H9 (cell line): ENCODE results near the gene MYDGF. TPM values are rescaled to one million over a fixed set of nuclear protein-coding genes. Genes with fewer than 3 reads are reported as not detected.
A peak's percentile ranks its signal among the peaks of the same experiment; 100 is the strongest.

Experiments used
- DNase-seq: peaks from one replicate; pipeline ENCODE4 v3.0.0-alpha.2; 2017
- H2AFZ ChIP-seq: one replicate; pipeline ENCODE4 v1.6.1; 2013; ENCODE audit warnings: mild to moderate bottlenecking, low read length, control low read depth, moderate library complexity
- H2AK5ac ChIP-seq: 2 replicates; pipeline ENCODE4 v1.6.1; 2013; ENCODE audit warnings: low read length, control low read depth, mixed read lengths; ENCODE audit not compliant: insufficient read length
- H2BK120ac ChIP-seq: one replicate; pipeline ENCODE4 v1.6.1; 2013; ENCODE audit warnings: low read depth, mild to moderate bottlenecking, low read length, control low read depth, inconsistent platforms; ENCODE audit not compliant: poor library complexity, severe bottlenecking
- H2BK12ac ChIP-seq: 2 replicates; pipeline ENCODE4 v1.6.1; 2013; ENCODE audit warnings: low read length, control low read depth, mixed read lengths, low read depth; ENCODE audit not compliant: insufficient read length
- H2BK15ac ChIP-seq: 2 replicates; pipeline ENCODE4 v1.6.1; 2013; ENCODE audit warnings: low read depth, low read length, control low read depth
- H2BK20ac ChIP-seq: one replicate; pipeline ENCODE4 v1.6.1; 2013; ENCODE audit warnings: low read depth, mild to moderate bottlenecking, low read length, control low read depth, inconsistent platforms; ENCODE audit not compliant: poor library complexity, severe bottlenecking
- H2BK5ac ChIP-seq: 2 replicates; pipeline ENCODE4 v1.6.1; 2013; ENCODE audit warnings: low read length, control low read depth, mixed read lengths; ENCODE audit not compliant: insufficient read length
- H3K14ac ChIP-seq: 2 replicates; pipeline ENCODE4 v1.6.1; 2013; ENCODE audit warnings: low read length, control low read depth; ENCODE audit not compliant: insufficient read depth
- H3K18ac ChIP-seq: 2 replicates; pipeline ENCODE4 v1.6.1; 2013; ENCODE audit warnings: low read depth, mild to moderate bottlenecking, mixed read lengths, low read length, control low read depth; ENCODE audit not compliant: insufficient read length
- H3K23ac ChIP-seq: 2 replicates; pipeline ENCODE4 v1.6.1; 2013; ENCODE audit warnings: low read length, control low read depth, mixed read lengths, low read depth; ENCODE audit not compliant: insufficient read length
- H3K23me2 ChIP-seq: 2 replicates; pipeline ENCODE4 v1.6.1; 2013; ENCODE audit warnings: low read depth, mild to moderate bottlenecking, mixed read lengths, low read length, control low read depth; ENCODE audit not compliant: insufficient read length, poor library complexity, severe bottlenecking
- H3K27ac ChIP-seq: 2 replicates; pipeline ENCODE4 v1.5.1; 2013; ENCODE audit warnings: low read length, control low read depth, mixed read lengths, low read depth; ENCODE audit not compliant: insufficient read length
- H3K27me3 ChIP-seq: 2 replicates; pipeline ENCODE4 v1.6.1; 2013; ENCODE audit warnings: low read length, control low read depth, inconsistent platforms; ENCODE audit not compliant: insufficient read depth
- H3K4ac ChIP-seq: 2 replicates; pipeline ENCODE4 v1.6.1; 2013; ENCODE audit warnings: low read depth, mild to moderate bottlenecking, control low read depth, inconsistent platforms, low read length, moderate library complexity
- H3K4me1 ChIP-seq: 2 replicates; pipeline ENCODE4 v1.6.1; 2013; ENCODE audit warnings: low read length, control low read depth, inconsistent platforms; ENCODE audit not compliant: insufficient read depth
- H3K4me2 ChIP-seq: 2 replicates; pipeline ENCODE4 v1.6.1; 2013; ENCODE audit warnings: low read length, control low read depth, mixed read lengths; ENCODE audit not compliant: insufficient read length, insufficient read depth
- H3K56ac ChIP-seq: 2 replicates; pipeline ENCODE4 v1.6.1; 2013; ENCODE audit warnings: low read depth, mild to moderate bottlenecking, mixed read lengths, low read length, control low read depth; ENCODE audit not compliant: insufficient read length
- H3K79me1 ChIP-seq: 2 replicates; pipeline ENCODE4 v1.6.1; 2013; ENCODE audit warnings: low read depth, mild to moderate bottlenecking, moderate library complexity, low read length, control low read depth, inconsistent platforms; ENCODE audit not compliant: insufficient read depth, poor library complexity, severe bottlenecking
- H3K79me2 ChIP-seq: 2 replicates; pipeline ENCODE4 v1.6.1; 2013; ENCODE audit warnings: low read length, control low read depth, inconsistent platforms; ENCODE audit not compliant: insufficient read depth
- H3K9ac ChIP-seq: 2 replicates; pipeline ENCODE4 v1.6.1; 2013; ENCODE audit warnings: low read length, control low read depth, mixed read lengths; ENCODE audit not compliant: insufficient read length; ENCODE audit errors: extremely low read depth
- H3K9me3 ChIP-seq: one replicate; pipeline ENCODE4 v1.6.1; 2013; ENCODE audit warnings: low read depth, low read length, inconsistent platforms; ENCODE audit not compliant: control insufficient read depth
- H3T11ph ChIP-seq: one replicate; pipeline ENCODE4 v1.6.1; 2013; ENCODE audit warnings: mild to moderate bottlenecking, low read length, control low read depth, inconsistent platforms
- H4K20me1 ChIP-seq: one replicate; pipeline ENCODE4 v1.6.1; 2013; ENCODE audit not compliant: control insufficient read depth, insufficient read length, insufficient read depth
- H4K5ac ChIP-seq: 2 replicates; pipeline ENCODE4 v1.6.1; 2013; ENCODE audit warnings: low read depth, mild to moderate bottlenecking, mixed read lengths, low read length, control low read depth; ENCODE audit not compliant: insufficient read length
- H4K8ac ChIP-seq: replicated peaks from 2 replicates; pipeline ENCODE4 v1.6.1; 2013; ENCODE audit warnings: low read length, control low read depth, mixed read lengths, low read depth; ENCODE audit not compliant: insufficient read length
- H4K91ac ChIP-seq: 2 replicates; pipeline ENCODE4 v1.6.1; 2013; ENCODE audit warnings: low read depth, mild to moderate bottlenecking, moderate library complexity, mixed read lengths, low read length, control low read depth; ENCODE audit not compliant: insufficient read length
- H3K27ac Mint-ChIP-seq, 3 experiments: 2 replicates in 2 of 3; 3 replicates in 1 of 3; pipeline ENCODE4 v1.8.0; 2020 to 2021; ENCODE audit warnings: mixed read lengths in 3 of 3, mild to moderate bottlenecking in 1 of 3, moderate library complexity in 1 of 3
- H3K27me3 Mint-ChIP-seq: 2 replicates; pipeline ENCODE4 v1.8.0; 2021; ENCODE audit warnings: low read depth, mild to moderate bottlenecking, moderate library complexity, mixed read lengths
- H3K36me3 Mint-ChIP-seq, 3 experiments: 2 replicates in 2 of 3; 3 replicates in 1 of 3; pipeline ENCODE4 v1.8.0; 2020 to 2021; ENCODE audit warnings: low read depth in 3 of 3, mixed read lengths in 3 of 3; ENCODE audit not compliant: insufficient read depth in 1 of 3
- H3K4me1 Mint-ChIP-seq, 2 experiments: 2 replicates each; pipeline ENCODE4 v1.8.0; 2020; ENCODE audit warnings: mixed read lengths in 2 of 2
- H3K4me3 Mint-ChIP-seq, 2 experiments: 2 replicates in 1 of 2; 3 replicates in 1 of 2; pipeline ENCODE4 v1.8.0; 2020 to 2021; ENCODE audit warnings: mild to moderate bottlenecking in 2 of 2, mixed read lengths in 2 of 2, moderate library complexity in 1 of 2
- H3K9me3 Mint-ChIP-seq, 2 experiments: 2 replicates in 1 of 2; 3 replicates in 1 of 2; pipeline ENCODE4 v1.8.0; 2020; ENCODE audit warnings: mild to moderate bottlenecking in 2 of 2, mixed read lengths in 2 of 2, moderate library complexity in 1 of 2
- CTCF ChIP-seq: fragments of 200-600 bp; sonication (generic); conservative IDR thresholded peaks from 3 replicates; pipeline ENCODE4 v1.8.0; 2021; ENCODE audit warnings: antibody characterized with exemption, mild to moderate bottlenecking
- WGBS: extraction: QIAGEN DNeasy Blood & Tissue Kit; methylation state at CpG from one replicate; pipeline ENCODE4 v1.1.7; 2013; ENCODE audit warnings: missing lambda C conversion rate, low lambda C conversion rate, mixed read lengths; ENCODE audit not compliant: insufficient read length; ENCODE audit errors: extremely low coverage; 5-methylcytosine and 5-hydroxymethylcytosine counted together
- total RNA-seq: library from RNA; stranded (reverse); gene quantifications from 2 replicates; pipeline ENCODE4 v1.2.1, GENCODE V29; 2021

The MYDGF gene
- total RNA-seq, 1 experiment from 2014 or later, result 43.4 TPM

- Histone ChIP-seq H4K5ac (no peak overlapping the region), H3T11ph (no peak overlapping the region), H3K27me3 (no peaks in the 10 kb centered on the region), H3K23ac (no peak overlapping the region), H2BK20ac (no peak overlapping the region), H3K18ac (no peak overlapping the region), H4K20me1 (no peaks in the 10 kb centered on the region), H2BK120ac (no peak overlapping the region), H3K23me2 (no peaks in the 10 kb centered on the region), H3K56ac (no peak overlapping the region), H2AFZ (no peak overlapping the region), H4K91ac (no peak overlapping the region), H2BK5ac (no peak overlapping the region), H2BK12ac (no peak overlapping the region), H2AK5ac (no peak overlapping the region), H3K14ac (no peak overlapping the region), H4K8ac (no peak overlapping the region), H3K79me1 (no peaks in the 10 kb centered on the region), H3K4me1 (no peaks in the 10 kb centered on the region), H3K4ac (no peak overlapping the region), H3K9me3 (no peaks in the 10 kb centered on the region), H2BK15ac (no peak overlapping the region), H3K4me2 (no peak overlapping the region), H3K9ac (no peak overlapping the region), H3K27ac (no peak overlapping the region), H3K79me2 (no peaks in the 10 kb centered on the region)
- no peaks in the 10 kb centered on the region for H3K27me3 Mint-ChIP-seq
- DNase-seq, result no peak
- peak overlapping the region in 2 of 3 experiments; percentile 1 to 67; a peak in 2 of 7 replicates for H3K27ac Mint-ChIP-seq
- TF ChIP-seq CTCF, result no peak
- no CpG with 5 or more reads among the region's 13 CpGs for WGBS
- no peaks in the 10 kb centered on the region for H3K4me1 Mint-ChIP-seq
- H3K4me3 Mint-ChIP-seq, result no peak overlapping the region
- H3K9me3 Mint-ChIP-seq, result no peaks in the 10 kb centered on the region
- H3K36me3 Mint-ChIP-seq, result peaks cover 27 to 67% (median 45%) of the 10 kb centered on the region in 3 experiments
Observed at GRCh38 chr19:4690361-4690760, 20.2 kb upstream of the MYDGF start.
